Neural cell (in vitro differentiated cells): ENCODE results near the gene PHYHIPL.

ENCODE experiments used
- EP300 ChIP-seq: fragments of 450-650 bp; conservative IDR thresholded peaks from 2 replicates; pipeline ENCODE4 v1.6.1; 2014; ENCODE audit warnings: antibody characterized with exemption, mild to moderate bottlenecking, moderate library complexity; ENCODE audit not compliant: poor library complexity, severe bottlenecking
- EZH2 ChIP-seq: fragments of 200-600, 300-800 bp; shearing (Covaris generic), sonication (generic); IDR thresholded peaks from 2 replicates; pipeline ENCODE4 v1.6.1; 2014; ENCODE audit warnings: antibody characterized with exemption, low read length, borderline replicate concordance, mild to moderate bottlenecking; ENCODE audit not compliant: insufficient read depth, poor library complexity, severe bottlenecking
- MXI1 ChIP-seq: fragments of 450-650 bp; conservative IDR thresholded peaks from 2 replicates; pipeline ENCODE4 v1.6.1; 2014; ENCODE audit warnings: antibody characterized with exemption, mild to moderate bottlenecking; ENCODE audit not compliant: poor library complexity, severe bottlenecking
- POLR2AphosphoS5 ChIP-seq: IDR thresholded peaks from 2 replicates; pipeline ENCODE4 v1.6.1; 2012
- REST ChIP-seq: IDR thresholded peaks from 2 replicates; pipeline ENCODE4 v1.6.1; 2012; ENCODE audit warnings: borderline replicate concordance
- TF ChIP-seq, protein P1 (sequence below): fragments of 450-650 bp; IDR thresholded peaks from 2 replicates; pipeline ENCODE4 v1.5.1; 2014; ENCODE audit warnings: antibody characterized with exemption, mild to moderate bottlenecking, moderate library complexity; ENCODE audit not compliant: poor library complexity, severe bottlenecking

DNA sequence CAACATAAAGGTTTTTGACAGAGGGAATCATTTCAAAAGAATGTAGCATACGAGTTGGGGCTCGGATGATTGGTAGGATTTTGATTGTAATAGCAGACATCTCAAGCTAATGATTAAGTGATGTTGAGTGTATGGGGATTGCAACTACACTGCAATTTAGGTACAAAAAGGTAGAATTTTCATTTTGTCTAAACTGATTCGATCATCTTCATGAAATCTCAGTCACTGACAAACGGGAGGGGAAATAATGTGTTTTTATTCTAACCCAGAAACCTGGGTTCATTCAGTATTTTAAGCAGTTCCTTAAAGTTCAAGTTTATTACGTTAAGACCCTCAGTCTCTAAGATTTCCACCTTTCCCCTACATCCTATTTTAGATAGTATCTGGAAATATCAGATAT lies 3.9 kb upstream of the PHYHIPL start:
- TF ChIP-seq, protein P1, sequence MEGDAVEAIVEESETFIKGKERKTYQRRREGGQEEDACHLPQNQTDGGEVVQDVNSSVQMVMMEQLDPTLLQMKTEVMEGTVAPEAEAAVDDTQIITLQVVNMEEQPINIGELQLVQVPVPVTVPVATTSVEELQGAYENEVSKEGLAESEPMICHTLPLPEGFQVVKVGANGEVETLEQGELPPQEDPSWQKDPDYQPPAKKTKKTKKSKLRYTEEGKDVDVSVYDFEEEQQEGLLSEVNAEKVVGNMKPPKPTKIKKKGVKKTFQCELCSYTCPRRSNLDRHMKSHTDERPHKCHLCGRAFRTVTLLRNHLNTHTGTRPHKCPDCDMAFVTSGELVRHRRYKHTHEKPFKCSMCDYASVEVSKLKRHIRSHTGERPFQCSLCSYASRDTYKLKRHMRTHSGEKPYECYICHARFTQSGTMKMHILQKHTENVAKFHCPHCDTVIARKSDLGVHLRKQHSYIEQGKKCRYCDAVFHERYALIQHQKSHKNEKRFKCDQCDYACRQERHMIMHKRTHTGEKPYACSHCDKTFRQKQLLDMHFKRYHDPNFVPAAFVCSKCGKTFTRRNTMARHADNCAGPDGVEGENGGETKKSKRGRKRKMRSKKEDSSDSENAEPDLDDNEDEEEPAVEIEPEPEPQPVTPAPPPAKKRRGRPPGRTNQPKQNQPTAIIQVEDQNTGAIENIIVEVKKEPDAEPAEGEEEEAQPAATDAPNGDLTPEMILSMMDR: no peak
- TF ChIP-seq REST: no peak
- TF ChIP-seq POLR2AphosphoS5: no peak
- no peak for TF ChIP-seq EZH2
- no peak for TF ChIP-seq MXI1
- no peak for TF ChIP-seq EP300
